Gastrocnemius medialis (tissue), 4 donors: Measurements from ENCODE around the gene MRTFA. TPM values are rescaled to one million over a fixed set of nuclear protein-coding genes. Genes with fewer than 3 reads are reported as not detected.

Source experiments
- ATAC-seq, 2 donors: fragments of 150-250 bp; one replicate each; pipeline ENCODE4 v1.9.1; 2016
- DNase-seq, 2 donors: peaks; one replicate each; pipeline ENCODE4 v3.0.0-alpha.2; 2019
- H3K27ac ChIP-seq, 4 donors: fragments of 200-600 bp; sonication (generic); 1 replicate in 1 of 4; 2 replicates in 3 of 4; pipeline ENCODE4 v1.5.1; 2016 to 2018; ENCODE audit warnings: mild to moderate bottlenecking in 2 of 4, moderate library complexity in 1 of 4
- H3K27me3 ChIP-seq, 3 donors: fragments of 200-600 bp; sonication (generic) in 2 of 3; 1 replicate in 1 of 3; 2 replicates in 2 of 3; pipeline versions ENCODE4 v1.5.1 to v1.6.0; 2016 to 2019; ENCODE audit warnings: mild to moderate bottlenecking in 1 of 3, moderate library complexity in 1 of 3
- H3K36me3 ChIP-seq, 2 donors: fragments of 200-600 bp; sonication (generic) in 1 of 2; one replicate each; pipeline ENCODE4 v1.5.1; 2017 to 2018
- H3K4me1 ChIP-seq, 2 donors: fragments of 200-600 bp; sonication (generic) in 1 of 2; one replicate each; pipeline ENCODE4 v1.5.1; 2016 to 2017; ENCODE audit warnings: mild to moderate bottlenecking in 2 of 2
- H3K4me3 ChIP-seq, 4 donors: fragments of 200-600 bp; sonication (generic) in 3 of 4; 1 replicate in 1 of 4; 2 replicates in 3 of 4; pipeline ENCODE4 v1.5.1; 2016 to 2019; ENCODE audit warnings: mild to moderate bottlenecking in 2 of 4
- H3K9me3 ChIP-seq, 3 donors: fragments of 200-600 bp; sonication (generic) in 2 of 3; 1 replicate in 1 of 3; 2 replicates in 2 of 3; pipeline ENCODE4 v1.5.1; 2016 to 2019
- CTCF ChIP-seq, 5 experiments: fragments of 450-650 bp in 3 of 5; fragments of 200-600 bp in 2 of 5; sonication (generic) in 2 of 5; IDR thresholded peaks in 4 of 5; conservative IDR thresholded peaks in 1 of 5; 1 replicate in 4 of 5; 2 replicates in 1 of 5; pipeline ENCODE4 v1.5.1; 2016 to 2019; ENCODE audit warnings: antibody characterized with exemption in 5 of 5, mild to moderate bottlenecking in 3 of 5, moderate library complexity in 3 of 5
- POLR2A ChIP-seq, 2 donors: fragments of 450-650 bp; IDR thresholded peaks; one replicate each; pipeline ENCODE4 v1.6.1; 2017; ENCODE audit warnings: antibody characterized with exemption in 2 of 2, mild to moderate bottlenecking in 2 of 2, moderate library complexity in 2 of 2
- in situ Hi-C, 4 donors: fragments of 200-750 bp; cut with MboI; loops; one replicate each; pipeline versions ENCODE4 v1.15.0 to v1.8.0; 2017; ENCODE audit warnings: low sequenced_read_pairs in 4 of 4
- intact Hi-C: fragments of 100-400 bp; cut with DNase I; formaldehyde crosslinking; loops from one replicate; pipeline ENCODE4 v1.15.1; 2023; ENCODE audit warnings: low total_unique reads
- total RNA-seq, 4 donors: library from RNA; depleted of rRNA; stranded (reverse); fragments of >200 nt; gene quantifications; one replicate each; pipeline versions ENCODE4 v1.1.0 to v1.2.3, GENCODE V29; 2016

MRTFA gene
- total RNA-seq, 4 donors from 2014 or later, result 13.7 to 31.3 (median 22.2) TPM

GRCh38 chr22:40408718-40409612 is 227.6 kb downstream of the MRTFA start:
- in situ Hi-C loops, result loop anchor here in 1 of 4 donors (25.0 kb wide), 1 partner anchor 97 kb away; no protein-coding TSS in a partner anchor
- no peak for TF ChIP-seq POLR2A (IDR thresholded peaks at IDR 0.05)
- no peak for TF ChIP-seq CTCF (IDR thresholded peaks at IDR 0.05 in 4 of 5, conservative IDR thresholded peaks at IDR 0.05 in 1 of 5)
- Histone ChIP-seq H3K9me3 (no peaks in the 10 kb centered on the region), H3K4me3 (no peak overlapping the region), H3K27me3 (no peaks in the 10 kb centered on the region), H3K36me3 (peaks cover 0 to 78% of the 10 kb centered on the region in 2 donors), H3K27ac (no peak overlapping the region), H3K4me1 (peaks cover 5 to 6% of the 10 kb centered on the region in 2 donors)
- intact Hi-C loops, result no loop called here
- DNase-seq (no peak), ATAC-seq (no peak)

GRCh38 chr22:40407831-40408717 is 228.4 kb downstream of the MRTFA start:
- ATAC-seq (no peak), DNase-seq (peak in 1 of 2 donors; percentile 3)
- Histone ChIP-seq H3K4me1 (peaks cover 5 to 6% of the 10 kb centered on the region in 2 donors), H3K27ac (no peak overlapping the region), H3K4me3 (no peak overlapping the region), H3K9me3 (no peaks in the 10 kb centered on the region), H3K27me3 (no peaks in the 10 kb centered on the region), H3K36me3 (peaks cover 0 to 78% of the 10 kb centered on the region in 2 donors)
- TF ChIP-seq CTCF (IDR thresholded peaks at IDR 0.05 in 4 of 5, conservative IDR thresholded peaks at IDR 0.05 in 1 of 5) (no peak), POLR2A (IDR thresholded peaks at IDR 0.05) (no peak)
- in situ Hi-C loops (loop anchor here in 1 of 4 donors (25.0 kb wide), 1 partner anchor 96 kb away; no protein-coding TSS in a partner anchor), intact Hi-C loops (no loop called here)

- H3K27me3 ChIP-seq, result no peaks in the 10 kb centered on the region
- TF ChIP-seq CTCF (IDR thresholded peaks at IDR 0.05 in 4 of 5, conservative IDR thresholded peaks at IDR 0.05 in 1 of 5), result no peak
- TF ChIP-seq POLR2A (IDR thresholded peaks at IDR 0.05), result no peak
- in situ Hi-C loops, result loop anchor here in 1 of 4 donors (25.0 kb wide), 1 partner anchor 95 kb away; no protein-coding TSS in a partner anchor
- intact Hi-C loops, result no loop called here
- H3K27ac ChIP-seq, result no peak overlapping the region
- no peaks in the 10 kb centered on the region for H3K9me3 ChIP-seq
- ATAC-seq (no peak), DNase-seq (no peak)
- H3K36me3 ChIP-seq, result peaks cover 0 to 78% of the 10 kb centered on the region in 2 donors
- H3K4me3 ChIP-seq, result no peak overlapping the region
- peaks cover 5 to 6% of the 10 kb centered on the region in 2 donors for H3K4me1 ChIP-seq
Observed at GRCh38 chr22:40407021-40407761, 229.3 kb downstream of the MRTFA start.
